Measurements from ENCODE around the gene HSD17B14.

DNA sequence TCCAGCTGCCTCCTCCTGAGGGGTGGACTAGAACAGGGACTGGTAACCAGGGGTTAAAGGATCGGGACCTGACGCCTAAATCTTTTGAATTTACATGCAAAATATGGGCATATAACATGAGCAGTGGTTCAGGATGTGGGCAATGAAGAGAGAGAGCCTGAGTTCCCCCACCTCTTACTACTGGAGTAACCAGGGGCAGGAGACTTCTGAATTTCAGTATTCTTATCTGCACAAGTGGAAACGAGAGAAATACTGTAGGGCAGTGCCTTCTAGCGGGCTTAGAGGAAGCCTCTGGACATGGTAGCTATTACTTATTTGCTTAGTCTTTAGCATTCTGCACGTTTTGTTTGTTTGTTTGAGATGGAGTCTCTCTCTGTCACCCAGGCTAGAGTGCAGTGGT, 51.8 kb downstream of the HSD17B14 start:
- TF ChIP-seq JUN (IDR thresholded peaks at IDR 0.05; ENCODE audit: borderline replicate concordance, low read depth, low read length) (no peak), JUN (CRISPR knock-in tag; IDR thresholded peaks at IDR 0.05; ENCODE audit: borderline replicate concordance) (no peak), SP2 (IDR thresholded peaks at IDR 0.05; ENCODE audit: extremely low read depth, low read depth, low read length, poor library complexity, severe bottlenecking) (no peak), ZNF174 (CRISPR knock-in tag; IDR thresholded peaks at IDR 0.05) (no peak), RAD21 (CRISPR knock-in tag; conservative IDR thresholded peaks at IDR 0.05 in 1 of 2, IDR thresholded peaks at IDR 0.05 in 1 of 2) (peak; percentile 97 to 99), TRIM28 (IDR thresholded peaks at IDR 0.05) (no peak), CCAR2 (IDR thresholded peaks at IDR 0.05; ENCODE audit: low read depth, low read length) (no peak)
- TF ChIP-seq, protein P1, sequence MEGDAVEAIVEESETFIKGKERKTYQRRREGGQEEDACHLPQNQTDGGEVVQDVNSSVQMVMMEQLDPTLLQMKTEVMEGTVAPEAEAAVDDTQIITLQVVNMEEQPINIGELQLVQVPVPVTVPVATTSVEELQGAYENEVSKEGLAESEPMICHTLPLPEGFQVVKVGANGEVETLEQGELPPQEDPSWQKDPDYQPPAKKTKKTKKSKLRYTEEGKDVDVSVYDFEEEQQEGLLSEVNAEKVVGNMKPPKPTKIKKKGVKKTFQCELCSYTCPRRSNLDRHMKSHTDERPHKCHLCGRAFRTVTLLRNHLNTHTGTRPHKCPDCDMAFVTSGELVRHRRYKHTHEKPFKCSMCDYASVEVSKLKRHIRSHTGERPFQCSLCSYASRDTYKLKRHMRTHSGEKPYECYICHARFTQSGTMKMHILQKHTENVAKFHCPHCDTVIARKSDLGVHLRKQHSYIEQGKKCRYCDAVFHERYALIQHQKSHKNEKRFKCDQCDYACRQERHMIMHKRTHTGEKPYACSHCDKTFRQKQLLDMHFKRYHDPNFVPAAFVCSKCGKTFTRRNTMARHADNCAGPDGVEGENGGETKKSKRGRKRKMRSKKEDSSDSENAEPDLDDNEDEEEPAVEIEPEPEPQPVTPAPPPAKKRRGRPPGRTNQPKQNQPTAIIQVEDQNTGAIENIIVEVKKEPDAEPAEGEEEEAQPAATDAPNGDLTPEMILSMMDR (IDR thresholded peaks at IDR 0.05 in 2 of 3, conservative IDR thresholded peaks at IDR 0.05 in 1 of 3; ENCODE audit: insufficient read depth in 2 of 3, low read depth in 1 of 3, low read length in 3 of 3): peak; percentile 78 to 98 (median 79)
- TF ChIP-seq, protein P2, sequence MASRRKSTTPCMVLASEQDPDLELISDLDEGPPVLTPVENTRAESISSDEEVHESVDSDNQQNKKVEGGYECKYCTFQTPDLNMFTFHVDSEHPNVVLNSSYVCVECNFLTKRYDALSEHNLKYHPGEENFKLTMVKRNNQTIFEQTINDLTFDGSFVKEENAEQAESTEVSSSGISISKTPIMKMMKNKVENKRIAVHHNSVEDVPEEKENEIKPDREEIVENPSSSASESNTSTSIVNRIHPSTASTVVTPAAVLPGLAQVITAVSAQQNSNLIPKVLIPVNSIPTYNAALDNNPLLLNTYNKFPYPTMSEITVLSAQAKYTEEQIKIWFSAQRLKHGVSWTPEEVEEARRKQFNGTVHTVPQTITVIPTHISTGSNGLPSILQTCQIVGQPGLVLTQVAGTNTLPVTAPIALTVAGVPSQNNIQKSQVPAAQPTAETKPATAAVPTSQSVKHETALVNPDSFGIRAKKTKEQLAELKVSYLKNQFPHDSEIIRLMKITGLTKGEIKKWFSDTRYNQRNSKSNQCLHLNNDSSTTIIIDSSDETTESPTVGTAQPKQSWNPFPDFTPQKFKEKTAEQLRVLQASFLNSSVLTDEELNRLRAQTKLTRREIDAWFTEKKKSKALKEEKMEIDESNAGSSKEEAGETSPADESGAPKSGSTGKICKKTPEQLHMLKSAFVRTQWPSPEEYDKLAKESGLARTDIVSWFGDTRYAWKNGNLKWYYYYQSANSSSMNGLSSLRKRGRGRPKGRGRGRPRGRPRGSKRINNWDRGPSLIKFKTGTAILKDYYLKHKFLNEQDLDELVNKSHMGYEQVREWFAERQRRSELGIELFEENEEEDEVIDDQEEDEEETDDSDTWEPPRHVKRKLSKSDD (conservative IDR thresholded peaks at IDR 0.05; ENCODE audit: low read length): no peak
- TF ChIP-seq, protein P3, sequence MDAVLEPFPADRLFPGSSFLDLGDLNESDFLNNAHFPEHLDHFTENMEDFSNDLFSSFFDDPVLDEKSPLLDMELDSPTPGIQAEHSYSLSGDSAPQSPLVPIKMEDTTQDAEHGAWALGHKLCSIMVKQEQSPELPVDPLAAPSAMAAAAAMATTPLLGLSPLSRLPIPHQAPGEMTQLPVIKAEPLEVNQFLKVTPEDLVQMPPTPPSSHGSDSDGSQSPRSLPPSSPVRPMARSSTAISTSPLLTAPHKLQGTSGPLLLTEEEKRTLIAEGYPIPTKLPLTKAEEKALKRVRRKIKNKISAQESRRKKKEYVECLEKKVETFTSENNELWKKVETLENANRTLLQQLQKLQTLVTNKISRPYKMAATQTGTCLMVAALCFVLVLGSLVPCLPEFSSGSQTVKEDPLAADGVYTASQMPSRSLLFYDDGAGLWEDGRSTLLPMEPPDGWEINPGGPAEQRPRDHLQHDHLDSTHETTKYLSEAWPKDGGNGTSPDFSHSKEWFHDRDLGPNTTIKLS (IDR thresholded peaks at IDR 0.05; ENCODE audit: borderline replicate concordance, low read depth): no peak
- TF ChIP-seq, protein P4, sequence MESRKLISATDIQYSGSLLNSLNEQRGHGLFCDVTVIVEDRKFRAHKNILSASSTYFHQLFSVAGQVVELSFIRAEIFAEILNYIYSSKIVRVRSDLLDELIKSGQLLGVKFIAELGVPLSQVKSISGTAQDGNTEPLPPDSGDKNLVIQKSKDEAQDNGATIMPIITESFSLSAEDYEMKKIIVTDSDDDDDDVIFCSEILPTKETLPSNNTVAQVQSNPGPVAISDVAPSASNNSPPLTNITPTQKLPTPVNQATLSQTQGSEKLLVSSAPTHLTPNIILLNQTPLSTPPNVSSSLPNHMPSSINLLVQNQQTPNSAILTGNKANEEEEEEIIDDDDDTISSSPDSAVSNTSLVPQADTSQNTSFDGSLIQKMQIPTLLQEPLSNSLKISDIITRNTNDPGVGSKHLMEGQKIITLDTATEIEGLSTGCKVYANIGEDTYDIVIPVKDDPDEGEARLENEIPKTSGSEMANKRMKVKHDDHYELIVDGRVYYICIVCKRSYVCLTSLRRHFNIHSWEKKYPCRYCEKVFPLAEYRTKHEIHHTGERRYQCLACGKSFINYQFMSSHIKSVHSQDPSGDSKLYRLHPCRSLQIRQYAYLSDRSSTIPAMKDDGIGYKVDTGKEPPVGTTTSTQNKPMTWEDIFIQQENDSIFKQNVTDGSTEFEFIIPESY (CRISPR knock-in tag; IDR thresholded peaks at IDR 0.05): no peak

All from K562 (cell line).